GM23338 (cell line): ENCODE results near the gene MAP4K4. TPM values are rescaled to one million over a fixed set of nuclear protein-coding genes. Genes with fewer than 3 reads are reported as not detected.

Experiments
- ATAC-seq: fragments of 200-7000 bp; cut with Tn5 transposase; 3 replicates; pipeline ENCODE4 v1.9.1; 2020
- DNase-seq: peaks from one replicate; pipeline ENCODE4 v3.0.0-alpha.2; 2015; ENCODE audit warnings: low spot score
- H2AFZ ChIP-seq: fragments of 200-600 bp; sonication (generic); 2 replicates; pipeline ENCODE4 v1.8.0; 2016; ENCODE audit warnings: antibody characterized with exemption, mild to moderate bottlenecking, moderate library complexity
- H3F3A ChIP-seq: fragments of 200-600 bp; sonication (generic); replicated peaks from 2 replicates; pipeline ENCODE4 v1.8.0; 2017; ENCODE audit warnings: antibody characterized with exemption, mixed run types, low read depth
- H3K27ac ChIP-seq: fragments of 200-600 bp; sonication (generic); 2 replicates; pipeline ENCODE4 v1.6.1; 2016; ENCODE audit warnings: low read depth
- H3K27me3 ChIP-seq: fragments of 200-600 bp; sonication (generic); 2 replicates; pipeline ENCODE4 v1.8.0; 2016; ENCODE audit warnings: mild to moderate bottlenecking, mixed run types, moderate library complexity; ENCODE audit not compliant: insufficient read depth
- H3K36me3 ChIP-seq: fragments of 200-600 bp; sonication (generic); 2 replicates; pipeline ENCODE4 v1.8.0; 2016; ENCODE audit warnings: mild to moderate bottlenecking; ENCODE audit not compliant: insufficient read depth
- H3K4me1 ChIP-seq: fragments of 200-600 bp; sonication (generic); 2 replicates; pipeline ENCODE4 v1.8.0; 2016; ENCODE audit warnings: mild to moderate bottlenecking, moderate library complexity; ENCODE audit not compliant: insufficient read depth
- H3K4me2 ChIP-seq: fragments of 200-600 bp; sonication (generic); 2 replicates; pipeline ENCODE4 v1.7.1; 2017; ENCODE audit warnings: mixed run types
- H3K4me3 ChIP-seq: fragments of 200-600 bp; sonication (generic); 2 replicates; pipeline ENCODE4 v1.6.1; 2016; ENCODE audit warnings: mixed run types
- H3K79me2 ChIP-seq: fragments of 200-600 bp; sonication (generic); replicated peaks from 2 replicates; pipeline ENCODE4 v1.8.0; 2017; ENCODE audit warnings: mild to moderate bottlenecking; ENCODE audit not compliant: insufficient read depth
- H3K9me2 ChIP-seq: fragments of 200-600 bp; sonication (generic); 2 replicates; pipeline ENCODE4 v1.8.0; 2017; ENCODE audit not compliant: insufficient read depth
- H4K20me1 ChIP-seq: fragments of 200-600 bp; sonication (generic); replicated peaks from 2 replicates; pipeline ENCODE4 v1.8.0; 2017; ENCODE audit warnings: mild to moderate bottlenecking; ENCODE audit not compliant: insufficient read depth
- H3K27ac Mint-ChIP-seq: 2 replicates; pipeline ENCODE4 v1.8.0; 2020; ENCODE audit warnings: inconsistent platforms, mild to moderate bottlenecking, moderate library complexity, mixed read lengths
- H3K27me3 Mint-ChIP-seq: 3 replicates; pipeline ENCODE4 v1.8.0; 2022; ENCODE audit warnings: low read depth, mild to moderate bottlenecking, moderate library complexity, mixed read lengths, inconsistent platforms; ENCODE audit not compliant: insufficient read depth, poor library complexity
- H3K36me3 Mint-ChIP-seq: 3 replicates; pipeline ENCODE4 v1.8.0; 2021; ENCODE audit warnings: low read depth, mild to moderate bottlenecking, inconsistent platforms, moderate library complexity, mixed read lengths
- H3K4me1 Mint-ChIP-seq: 3 replicates; pipeline ENCODE4 v1.8.0; 2020; ENCODE audit warnings: mild to moderate bottlenecking, inconsistent platforms, mixed read lengths
- H3K4me3 Mint-ChIP-seq: 3 replicates; pipeline ENCODE4 v1.8.0; 2021; ENCODE audit warnings: moderate library complexity, mild to moderate bottlenecking, inconsistent platforms, mixed read lengths
- H3K9me3 Mint-ChIP-seq: 3 replicates; pipeline ENCODE4 v1.8.0; 2020; ENCODE audit warnings: moderate library complexity, mild to moderate bottlenecking, inconsistent platforms, mixed read lengths
- CREB1 ChIP-seq: fragments of 250-450 bp; sonication (Bioruptor Pico); IDR thresholded peaks from 2 replicates; pipeline ENCODE4 v1.5.0; 2020; ENCODE audit warnings: low read depth, mild to moderate bottlenecking, moderate library complexity
- CTCF ChIP-seq, 2 experiments: fragments of 200-600 bp in 1 of 2; sonication (generic) in 1 of 2; conservative IDR thresholded peaks; 2 replicates each; pipeline versions ENCODE4 v1.5.1 to v1.6.1; 2016 to 2017; ENCODE audit warnings: antibody characterized with exemption in 2 of 2, low read depth in 2 of 2, mild to moderate bottlenecking in 2 of 2, moderate library complexity in 1 of 2
- EZH2 ChIP-seq: fragments of 200-600 bp; sonication (generic); IDR thresholded peaks from one replicate; pipeline ENCODE4 v1.8.0; 2017; ENCODE audit warnings: antibody characterized with exemption, mild to moderate bottlenecking, low read depth; ENCODE audit not compliant: unreplicated experiment
- POLR2AphosphoS5 ChIP-seq: IDR thresholded peaks from 2 replicates; pipeline ENCODE4 v1.6.1; 2016; ENCODE audit warnings: antibody characterized with exemption, low read depth
- REST ChIP-seq: IDR thresholded peaks from one replicate; pipeline ENCODE4 v1.6.1; 2018; ENCODE audit warnings: antibody characterized with exemption; ENCODE audit not compliant: unreplicated experiment
- ZNF114 ChIP-seq: fragments of 250-450 bp; sonication (Bioruptor Pico); IDR thresholded peaks from 2 replicates; pipeline ENCODE4 v1.5.0; 2020; ENCODE audit warnings: mild to moderate bottlenecking, moderate library complexity
- polyA plus RNA-seq: library from polyadenylated mRNA; unstranded; fragments of >200 nt; fragmentation: Nextera tagmentation; extraction: Ambion mirVana; gene quantifications from 2 replicates; pipeline ENCODE4 v1.2.1, GENCODE V29; 2016
- total RNA-seq: library from RNA; depleted of rRNA; stranded (reverse); fragments of >200 nt; shearing (Covaris generic); gene quantifications from 2 replicates; pipeline ENCODE4 v1.2.3, GENCODE V29; 2014
- TF ChIP-seq, protein P1 (sequence below): IDR thresholded peaks from 2 replicates; pipeline ENCODE4 v1.6.1; 2016; ENCODE audit warnings: antibody characterized with exemption

MAP4K4 gene
- total and polyA plus RNA-seq, 2 experiments from 2014 or later = 34.6 to 99.2 TPM

DNA sequence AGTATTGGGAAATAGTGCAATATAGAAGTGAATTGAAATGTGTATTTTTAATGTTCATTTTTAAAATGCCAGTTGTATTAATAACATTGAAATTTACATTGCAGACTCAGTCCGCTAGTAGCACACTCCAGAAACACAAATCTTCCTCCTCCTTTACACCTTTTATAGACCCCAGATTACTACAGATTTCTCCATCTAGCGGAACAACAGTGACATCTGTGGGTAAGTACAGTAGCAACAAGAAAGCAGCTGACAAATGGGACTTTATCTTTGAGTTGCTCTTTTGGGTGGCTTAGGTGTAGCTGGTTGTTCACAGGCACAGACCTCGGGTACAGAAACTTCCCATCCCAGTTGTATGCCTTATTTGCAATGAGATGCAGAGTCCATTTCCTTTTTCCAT lies 176.0 kb downstream of the MAP4K4 start:
- Histone ChIP-seq H3K27ac (no peak overlapping the region), H3K36me3 (peaks cover 53% of the 10 kb centered on the region), H3K4me2 (no peak overlapping the region), H3F3A (no peaks in the 10 kb centered on the region), H3K4me3 (no peak overlapping the region), H4K20me1 (peaks cover 4% of the 10 kb centered on the region; the same call in 1 of the 2 replicates), H3K9me2 (no peaks in the 10 kb centered on the region), H3K27me3 (no peaks in the 10 kb centered on the region), H3K4me1 (peaks cover 9% of the 10 kb centered on the region), H3K79me2 (no peaks in the 10 kb centered on the region), H2AFZ (no peak overlapping the region)
- H3K27me3 Mint-ChIP-seq = peaks cover 15% of the 10 kb centered on the region
- peaks cover 21% of the 10 kb centered on the region; the same call in 2 of the 3 replicates for H3K4me1 Mint-ChIP-seq
- no peak overlapping the region for H3K27ac Mint-ChIP-seq
- no peaks in the 10 kb centered on the region for H3K9me3 Mint-ChIP-seq
- DNase-seq (no peak), ATAC-seq (peak; percentile 29; the same call in 1 of the 3 replicates)
- TF ChIP-seq POLR2AphosphoS5 (no peak), CTCF (conservative IDR thresholded peaks at IDR 0.05; ENCODE audit: low read depth in 2 of 2) (peak; percentile 41 to 49)
- H3K4me3 Mint-ChIP-seq = no peak overlapping the region
- H3K36me3 Mint-ChIP-seq = peaks cover 78% of the 10 kb centered on the region

GRCh38 chr2:101874069-101874468 lies 176.6 kb downstream of the MAP4K4 start:
- Histone ChIP-seq H3F3A (no peaks in the 10 kb centered on the region), H3K79me2 (no peaks in the 10 kb centered on the region), H3K36me3 (peaks cover 53% of the 10 kb centered on the region), H3K4me3 (no peak overlapping the region), H4K20me1 (peaks cover 4% of the 10 kb centered on the region; the same call in 1 of the 2 replicates), H3K4me2 (no peak overlapping the region), H3K27me3 (no peaks in the 10 kb centered on the region), H3K4me1 (peaks cover 9% of the 10 kb centered on the region), H3K27ac (no peak overlapping the region), H2AFZ (no peak overlapping the region), H3K9me2 (no peaks in the 10 kb centered on the region)
- ATAC-seq (no peak), DNase-seq (no peak)
- TF ChIP-seq CREB1 (CRISPR knock-in tag) (no peak), ZNF114 (CRISPR knock-in tag) (no peak)
- TF ChIP-seq, protein P1, sequence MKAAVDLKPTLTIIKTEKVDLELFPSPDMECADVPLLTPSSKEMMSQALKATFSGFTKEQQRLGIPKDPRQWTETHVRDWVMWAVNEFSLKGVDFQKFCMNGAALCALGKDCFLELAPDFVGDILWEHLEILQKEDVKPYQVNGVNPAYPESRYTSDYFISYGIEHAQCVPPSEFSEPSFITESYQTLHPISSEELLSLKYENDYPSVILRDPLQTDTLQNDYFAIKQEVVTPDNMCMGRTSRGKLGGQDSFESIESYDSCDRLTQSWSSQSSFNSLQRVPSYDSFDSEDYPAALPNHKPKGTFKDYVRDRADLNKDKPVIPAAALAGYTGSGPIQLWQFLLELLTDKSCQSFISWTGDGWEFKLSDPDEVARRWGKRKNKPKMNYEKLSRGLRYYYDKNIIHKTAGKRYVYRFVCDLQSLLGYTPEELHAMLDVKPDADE = no peak
- no peaks in the 10 kb centered on the region for H3K9me3 Mint-ChIP-seq
- peaks cover 21% of the 10 kb centered on the region; the same call in 2 of the 3 replicates for H3K4me1 Mint-ChIP-seq
- H3K27ac Mint-ChIP-seq = no peak overlapping the region
- H3K36me3 Mint-ChIP-seq = peaks cover 75% of the 10 kb centered on the region
- H3K27me3 Mint-ChIP-seq = peaks cover 15% of the 10 kb centered on the region
- H3K4me3 Mint-ChIP-seq = no peak overlapping the region

GRCh38 chr2:101879466-101879865 lies 182.0 kb downstream of the MAP4K4 start:
- H2AFZ ChIP-seq = no peak overlapping the region
- peaks cover 10% of the 10 kb centered on the region; the same call in 1 of the 2 replicates for H3K79me2 ChIP-seq
- no peaks in the 10 kb centered on the region for H3K4me1 ChIP-seq
- DNase-seq (no peak), ATAC-seq (no peak)
- H3K9me2 ChIP-seq = no peaks in the 10 kb centered on the region
- Mint-ChIP-seq H3K27me3 (peaks cover 7% of the 10 kb centered on the region), H3K36me3 (peaks cover 62% of the 10 kb centered on the region), H3K4me3 (no peak overlapping the region), H3K4me1 (no peaks in the 10 kb centered on the region), H3K27ac (no peak overlapping the region), H3K9me3 (no peaks in the 10 kb centered on the region)
- H3K36me3 ChIP-seq = peaks cover 34% of the 10 kb centered on the region
- H4K20me1 ChIP-seq = no peaks in the 10 kb centered on the region
- H3K27ac ChIP-seq = no peak overlapping the region
- H3K27me3 ChIP-seq = no peaks in the 10 kb centered on the region
- no peak overlapping the region for H3K4me3 ChIP-seq
- H3K4me2 ChIP-seq = no peak overlapping the region
- H3F3A ChIP-seq = no peaks in the 10 kb centered on the region
- TF ChIP-seq CTCF (conservative IDR thresholded peaks at IDR 0.05; ENCODE audit: low read depth in 2 of 2) (no peak), CREB1 (CRISPR knock-in tag) (no peak), EZH2 (no peak), POLR2AphosphoS5 (no peak), REST (no peak)
